ENCODE results near the gene CCL26. TPM values are rescaled to one million over a fixed set of nuclear protein-coding genes. Genes with fewer than 3 reads are reported as not detected.

The CCL26 gene
- total RNA-seq, 4 donors from 2014 or later = 1.2 to 2.0 TPM; not detected in 2

- no peak for DNase-seq (ENCODE audit: extremely low spot score)
- 94% methylated on average over 9 of the region's 9 CpGs for WGBS
- no peaks in the 10 kb centered on the region for H3K36me3 ChIP-seq
- intact Hi-C loops (cut with DNase I) = no loop called here
- TF ChIP-seq CTCF (IDR thresholded peaks at IDR 0.05) (no peak), EP300 (IDR thresholded peaks at IDR 0.05) (no peak), POLR2AphosphoS5 (IDR thresholded peaks at IDR 0.05) (no peak), POLR2A (IDR thresholded peaks at IDR 0.05; ENCODE audit: low read depth) (no peak)
- H3K27ac ChIP-seq (replicated peaks in 1 of 4) = no peak overlapping the region
- peaks cover 0 to 25% (median 10%) of the 10 kb centered on the region in 4 donors for H3K9me3 ChIP-seq
- no peaks in the 10 kb centered on the region for H3K4me1 ChIP-seq
- H3K27me3 ChIP-seq = no peaks in the 10 kb centered on the region
- no peak overlapping the region for H3K4me3 ChIP-seq
Measured at GRCh38 chr7:75807452-75807851, 35.4 kb upstream of the CCL26 start.

- H3K27me3 ChIP-seq = no peaks in the 10 kb centered on the region
- no peak overlapping the region for H3K27ac ChIP-seq (replicated peaks in 1 of 4)
- H3K9me3 ChIP-seq = peaks cover 0 to 25% (median 10%) of the 10 kb centered on the region in 4 donors
- 95% methylated on average over 4 of the region's 4 CpGs for WGBS
- no peaks in the 10 kb centered on the region for H3K4me1 ChIP-seq
- no peak for TF ChIP-seq EP300 (IDR thresholded peaks at IDR 0.05)
- TF ChIP-seq POLR2AphosphoS5 (IDR thresholded peaks at IDR 0.05) = no peak
- TF ChIP-seq CTCF (IDR thresholded peaks at IDR 0.05) = no peak
- TF ChIP-seq POLR2A (IDR thresholded peaks at IDR 0.05; ENCODE audit: low read depth) = no peak
- intact Hi-C loops (cut with DNase I) = no loop called here
- H3K36me3 ChIP-seq = no peaks in the 10 kb centered on the region
- H3K4me3 ChIP-seq = no peak overlapping the region
- no peak for DNase-seq (ENCODE audit: extremely low spot score)
Measured at GRCh38 chr7:75806560-75807307, 34.7 kb upstream of the CCL26 start.

GRCh38 chr7:75804705-75805104, 32.7 kb upstream of the CCL26 start:
- peaks cover 0 to 25% (median 10%) of the 10 kb centered on the region in 4 donors for H3K9me3 ChIP-seq
- H3K36me3 ChIP-seq = no peaks in the 10 kb centered on the region
- no peak overlapping the region for H3K27ac ChIP-seq (replicated peaks in 1 of 4)
- no peaks in the 10 kb centered on the region for H3K27me3 ChIP-seq
- no peak for DNase-seq (ENCODE audit: extremely low spot score)
- intact Hi-C loops (cut with DNase I) = no loop called here
- H3K4me3 ChIP-seq = no peak overlapping the region
- 72% methylated on average over 5 of the region's 5 CpGs for WGBS
- no peak for TF ChIP-seq POLR2A (IDR thresholded peaks at IDR 0.05; ENCODE audit: low read depth)
- TF ChIP-seq POLR2AphosphoS5 (IDR thresholded peaks at IDR 0.05) = no peak
- TF ChIP-seq CTCF (IDR thresholded peaks at IDR 0.05) = no peak
- TF ChIP-seq EP300 (IDR thresholded peaks at IDR 0.05) = no peak
- no peaks in the 10 kb centered on the region for H3K4me1 ChIP-seq

- Histone ChIP-seq H3K36me3 (no peaks in the 10 kb centered on the region), H3K27me3 (no peaks in the 10 kb centered on the region), H3K9me3 (peaks cover 0 to 25% (median 10%) of the 10 kb centered on the region in 4 donors), H3K27ac (replicated peaks in 1 of 4) (no peak overlapping the region), H3K4me3 (no peak overlapping the region), H3K4me1 (no peaks in the 10 kb centered on the region)
- WGBS = 95% methylated on average over 2 of the region's 2 CpGs
- TF ChIP-seq CTCF (IDR thresholded peaks at IDR 0.05) = no peak
- no peak for TF ChIP-seq POLR2AphosphoS5 (IDR thresholded peaks at IDR 0.05)
- no peak for TF ChIP-seq EP300 (IDR thresholded peaks at IDR 0.05)
- DNase-seq (ENCODE audit: extremely low spot score) = no peak
- intact Hi-C loops (cut with DNase I) = no loop called here
Measured at GRCh38 chr7:75804004-75804403, 32.0 kb upstream of the CCL26 start.

- H3K4me3 ChIP-seq = no peak overlapping the region
- no peak for DNase-seq (ENCODE audit: extremely low spot score)
- no peaks in the 10 kb centered on the region for H3K36me3 ChIP-seq
- no peaks in the 10 kb centered on the region for H3K27me3 ChIP-seq
- peaks cover 0 to 18% (median 6%) of the 10 kb centered on the region in 4 donors for H3K9me3 ChIP-seq
- intact Hi-C loops (cut with DNase I) = no loop called here
- WGBS = 86% methylated on average over 5 of the region's 5 CpGs
- no peak overlapping the region for H3K27ac ChIP-seq (replicated peaks in 1 of 4)
- TF ChIP-seq EP300 (IDR thresholded peaks at IDR 0.05) = no peak
- TF ChIP-seq CTCF (IDR thresholded peaks at IDR 0.05) = no peak
- no peaks in the 10 kb centered on the region for H3K4me1 ChIP-seq
Measured at GRCh38 chr7:75802552-75802821, 30.5 kb upstream of the CCL26 start.
